ENCODE measurements around the gene MEIS1.

- TF ChIP-seq CTCF (IDR thresholded peaks at IDR 0.05; ENCODE audit: low read depth, low read length) (no peak), EZH2phosphoT487 (IDR thresholded peaks at IDR 0.05; ENCODE audit: low read depth) (no peak)
Observed at GRCh38 chr2:66438891-66439811, 4.2 kb downstream of the MEIS1 start.

Data from OCI-LY3 (cell line).